Heart left ventricle (tissue), 13 donors: ENCODE results near the gene ZNF408.

Source experiments
- POLR2A ChIP-seq, 2 donors: fragments of 450-650 bp; IDR thresholded peaks; one replicate each; pipeline ENCODE4 v1.6.1; 2017; ENCODE audit warnings: antibody characterized with exemption in 2 of 2, mild to moderate bottlenecking in 2 of 2, moderate library complexity in 2 of 2
- TF ChIP-seq, protein P1 (sequence below), 12 donors: fragments of 200-600 bp; sonication (generic) in 4 of 12; IDR thresholded peaks; one replicate each; pipeline versions ENCODE4 v1.5.0 to v1.8.0; 2018 to 2022; ENCODE audit warnings: antibody characterized with exemption in 12 of 12, mild to moderate bottlenecking in 5 of 12
- donor health status: ischemic (EF 13 %, LVEDD 7.1; RV severe dilation, severe dysfunction).
- donor health status: DM: no; HTN: yes; CAD: no.
- donor health status: DM: no; HTN: no; CAD: no.
- donor health status: ischemic (EF 25% LVEDD 6.9; RV normal size, moderate dysfunction).
- donor health status: ischemic (EF 25% LVEDD 5.7; RV mildly dilated, moderate dysfunction).
- donor health status: ischemic (EF 35%, LVEDD 5.7; RV mildly dilated, moderate dysfunction).
- donor health status: nonischemic (EF 11% LVEDD 7.7; RV severe dilation, severe dysfunction).
- donor health status: DM: yes; HTN: yes; CAD: no.
- donor health status: PGD.
- donor health status: ischemic (EF 29% LVEDD 5.4; RV normal size, mild dysfunction).
- donor health status: nonischemic (EF 23%, LVEDD 6.1; RV moderate dilation, normal function).

DNA sequence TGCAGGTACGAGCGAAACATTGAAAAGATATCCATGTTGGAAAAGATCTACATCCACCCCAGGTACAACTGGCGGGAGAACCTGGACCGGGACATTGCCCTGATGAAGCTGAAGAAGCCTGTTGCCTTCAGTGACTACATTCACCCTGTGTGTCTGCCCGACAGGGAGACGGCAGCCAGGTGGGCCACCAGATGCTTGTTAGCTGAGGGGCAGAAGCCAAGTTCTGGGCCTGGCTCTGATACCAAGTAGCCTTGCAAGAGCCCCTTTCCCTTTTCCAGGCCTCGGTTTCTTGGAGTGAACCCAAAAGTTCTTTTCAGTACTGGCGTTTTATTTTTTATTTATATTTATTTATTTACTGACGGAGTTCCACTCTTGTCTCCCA lies 27.8 kb downstream of the ZNF408 start:
- TF ChIP-seq, protein P1, sequence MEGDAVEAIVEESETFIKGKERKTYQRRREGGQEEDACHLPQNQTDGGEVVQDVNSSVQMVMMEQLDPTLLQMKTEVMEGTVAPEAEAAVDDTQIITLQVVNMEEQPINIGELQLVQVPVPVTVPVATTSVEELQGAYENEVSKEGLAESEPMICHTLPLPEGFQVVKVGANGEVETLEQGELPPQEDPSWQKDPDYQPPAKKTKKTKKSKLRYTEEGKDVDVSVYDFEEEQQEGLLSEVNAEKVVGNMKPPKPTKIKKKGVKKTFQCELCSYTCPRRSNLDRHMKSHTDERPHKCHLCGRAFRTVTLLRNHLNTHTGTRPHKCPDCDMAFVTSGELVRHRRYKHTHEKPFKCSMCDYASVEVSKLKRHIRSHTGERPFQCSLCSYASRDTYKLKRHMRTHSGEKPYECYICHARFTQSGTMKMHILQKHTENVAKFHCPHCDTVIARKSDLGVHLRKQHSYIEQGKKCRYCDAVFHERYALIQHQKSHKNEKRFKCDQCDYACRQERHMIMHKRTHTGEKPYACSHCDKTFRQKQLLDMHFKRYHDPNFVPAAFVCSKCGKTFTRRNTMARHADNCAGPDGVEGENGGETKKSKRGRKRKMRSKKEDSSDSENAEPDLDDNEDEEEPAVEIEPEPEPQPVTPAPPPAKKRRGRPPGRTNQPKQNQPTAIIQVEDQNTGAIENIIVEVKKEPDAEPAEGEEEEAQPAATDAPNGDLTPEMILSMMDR (IDR thresholded peaks at IDR 0.05): no peak
- TF ChIP-seq POLR2A (IDR thresholded peaks at IDR 0.05): no peak
